AG09309 (cell line): ENCODE data around the gene ASB2.

Source experiments
- DNase-seq: peaks from one replicate; pipeline ENCODE4 v3.0.0-alpha.2; 2010; ENCODE audit warnings: low read depth
- H3K4me3 ChIP-seq: 2 replicates; pipeline ENCODE4 v1.5.1; 2011; ENCODE audit warnings: mild to moderate bottlenecking, low read depth, low read length, moderate library complexity; ENCODE audit not compliant: control insufficient read depth
- TF ChIP-seq, protein P1 (sequence below): IDR thresholded peaks from 2 replicates; pipeline ENCODE4 v1.5.1; 2011; ENCODE audit warnings: mild to moderate bottlenecking, low read depth, low read length, inconsistent platforms; ENCODE audit not compliant: insufficient read depth, control insufficient read depth; ENCODE audit errors: missing control alignments

ASB2 gene

DNA sequence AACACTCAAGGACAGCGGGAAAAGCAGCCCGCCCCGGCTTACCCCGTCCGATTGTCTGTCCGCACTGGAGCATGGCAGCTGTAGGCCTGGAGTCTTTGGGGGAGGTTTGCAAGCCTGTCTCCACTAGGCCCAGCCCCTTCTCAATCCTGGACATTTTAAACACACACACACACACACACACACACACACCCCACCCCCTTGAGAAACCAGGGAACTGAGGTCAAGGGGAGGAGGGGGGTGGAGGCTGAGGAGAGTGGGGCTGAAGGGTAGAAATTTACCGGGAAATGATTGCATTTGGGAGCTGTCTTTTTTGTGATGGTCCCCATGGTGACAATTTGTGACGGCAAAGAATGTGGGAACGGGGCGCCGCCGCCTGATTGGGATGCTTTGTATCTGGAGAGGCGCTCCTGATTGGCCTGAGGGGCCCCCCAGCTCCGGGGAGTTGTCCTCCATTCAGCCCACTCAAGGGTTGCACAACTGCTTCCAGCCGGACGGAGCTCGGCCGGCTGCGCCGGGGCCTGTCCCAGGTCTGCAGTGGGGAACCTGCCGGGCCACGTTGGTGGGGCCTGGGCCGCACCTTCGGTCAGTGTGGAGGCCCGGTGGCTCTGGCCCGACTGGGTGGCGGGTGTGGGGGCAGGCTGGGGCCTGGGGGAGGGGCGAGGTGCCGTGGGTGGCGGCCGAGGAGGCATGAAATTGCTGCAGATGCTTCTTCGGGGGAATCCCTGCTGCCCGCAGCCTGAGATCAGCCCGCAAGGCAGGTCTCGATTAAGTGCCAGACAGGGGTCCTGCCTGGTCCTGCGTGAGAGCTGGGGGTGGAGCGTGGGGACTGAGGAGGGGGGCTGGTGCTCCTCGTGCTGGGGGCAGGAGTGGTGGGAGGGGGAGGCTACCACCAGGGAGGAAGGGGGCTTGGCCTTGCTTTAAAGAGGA, 49.2 kb downstream of the ASB2 start, which contains the start of gene FAM181A:
Gene FAM181A (plus strand): TSS at position 472 of the 927 bp plus-strand sequence. CDS start 942 bp downstream, outside the sequence.
- TF ChIP-seq, protein P1, sequence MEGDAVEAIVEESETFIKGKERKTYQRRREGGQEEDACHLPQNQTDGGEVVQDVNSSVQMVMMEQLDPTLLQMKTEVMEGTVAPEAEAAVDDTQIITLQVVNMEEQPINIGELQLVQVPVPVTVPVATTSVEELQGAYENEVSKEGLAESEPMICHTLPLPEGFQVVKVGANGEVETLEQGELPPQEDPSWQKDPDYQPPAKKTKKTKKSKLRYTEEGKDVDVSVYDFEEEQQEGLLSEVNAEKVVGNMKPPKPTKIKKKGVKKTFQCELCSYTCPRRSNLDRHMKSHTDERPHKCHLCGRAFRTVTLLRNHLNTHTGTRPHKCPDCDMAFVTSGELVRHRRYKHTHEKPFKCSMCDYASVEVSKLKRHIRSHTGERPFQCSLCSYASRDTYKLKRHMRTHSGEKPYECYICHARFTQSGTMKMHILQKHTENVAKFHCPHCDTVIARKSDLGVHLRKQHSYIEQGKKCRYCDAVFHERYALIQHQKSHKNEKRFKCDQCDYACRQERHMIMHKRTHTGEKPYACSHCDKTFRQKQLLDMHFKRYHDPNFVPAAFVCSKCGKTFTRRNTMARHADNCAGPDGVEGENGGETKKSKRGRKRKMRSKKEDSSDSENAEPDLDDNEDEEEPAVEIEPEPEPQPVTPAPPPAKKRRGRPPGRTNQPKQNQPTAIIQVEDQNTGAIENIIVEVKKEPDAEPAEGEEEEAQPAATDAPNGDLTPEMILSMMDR = no peak
- DNase-seq = no peak

DNA sequence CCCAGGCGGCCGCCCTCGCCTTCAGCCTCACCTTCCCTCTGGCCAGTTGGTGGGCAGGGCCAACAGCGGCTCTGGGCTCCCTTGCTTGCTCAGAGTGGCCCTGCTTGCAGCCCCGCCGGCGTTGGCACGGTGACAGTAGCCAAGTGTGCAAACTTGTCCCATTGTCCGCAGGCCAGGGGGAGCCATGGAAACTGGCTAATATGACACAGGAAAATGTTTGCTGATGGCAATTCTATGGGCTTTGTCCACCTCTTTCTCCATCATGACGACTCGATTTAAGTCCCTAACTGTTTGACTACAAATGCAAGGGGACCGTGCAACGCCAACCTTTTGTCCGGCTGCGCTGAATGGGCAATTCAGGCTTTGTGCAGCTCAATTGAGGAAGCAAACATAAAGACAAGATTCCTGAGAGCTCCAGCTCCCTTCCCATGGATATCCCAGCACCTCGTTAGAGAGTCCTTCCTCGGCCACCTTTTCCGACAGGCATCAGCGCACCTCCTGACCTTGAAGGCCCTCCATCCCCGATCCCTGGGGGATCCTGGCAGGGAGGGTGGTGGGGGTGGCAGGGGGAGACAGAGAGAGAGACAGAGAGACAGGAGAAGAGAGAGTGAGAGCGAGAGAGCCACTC, 50.0 kb downstream of the ASB2 start:
- TF ChIP-seq, protein P1 = no peak
- H3K4me3 ChIP-seq = no peak overlapping the region
- DNase-seq = no peak

More for the DNA sequence above, 49.2 kb downstream of the ASB2 start, which contains the start of gene FAM181A:
- H3K4me3 ChIP-seq = no peak within 1 kb of the TSS

DNA sequence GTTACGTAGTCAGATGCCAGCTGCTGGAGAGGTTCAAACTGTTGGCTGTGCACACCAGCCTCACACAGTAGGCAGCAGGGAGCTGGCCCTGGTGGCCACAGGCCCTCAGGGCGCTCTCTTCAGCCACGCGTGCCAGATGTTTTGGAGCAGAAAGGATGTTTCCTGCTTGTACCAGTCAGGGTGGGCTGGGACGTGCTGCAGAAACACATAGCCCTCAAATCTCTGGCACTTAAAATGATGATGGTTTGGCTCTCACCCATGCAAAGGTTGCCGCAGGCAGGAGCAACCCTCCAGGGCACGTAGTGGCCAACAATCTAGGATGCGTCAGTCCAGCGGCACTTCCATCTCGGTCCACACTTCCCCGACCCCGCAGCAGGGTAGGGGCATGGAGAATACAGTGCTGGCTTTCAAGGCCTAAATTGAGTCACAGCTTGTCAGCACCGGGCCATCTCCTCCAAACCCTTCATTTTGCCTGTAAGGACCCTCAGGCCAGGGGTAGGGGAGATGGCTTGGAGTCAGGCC, 50.9 kb downstream of the ASB2 start:
- no peak overlapping the region for H3K4me3 ChIP-seq
- TF ChIP-seq, protein P1 = no peak
- no peak for DNase-seq

DNA sequence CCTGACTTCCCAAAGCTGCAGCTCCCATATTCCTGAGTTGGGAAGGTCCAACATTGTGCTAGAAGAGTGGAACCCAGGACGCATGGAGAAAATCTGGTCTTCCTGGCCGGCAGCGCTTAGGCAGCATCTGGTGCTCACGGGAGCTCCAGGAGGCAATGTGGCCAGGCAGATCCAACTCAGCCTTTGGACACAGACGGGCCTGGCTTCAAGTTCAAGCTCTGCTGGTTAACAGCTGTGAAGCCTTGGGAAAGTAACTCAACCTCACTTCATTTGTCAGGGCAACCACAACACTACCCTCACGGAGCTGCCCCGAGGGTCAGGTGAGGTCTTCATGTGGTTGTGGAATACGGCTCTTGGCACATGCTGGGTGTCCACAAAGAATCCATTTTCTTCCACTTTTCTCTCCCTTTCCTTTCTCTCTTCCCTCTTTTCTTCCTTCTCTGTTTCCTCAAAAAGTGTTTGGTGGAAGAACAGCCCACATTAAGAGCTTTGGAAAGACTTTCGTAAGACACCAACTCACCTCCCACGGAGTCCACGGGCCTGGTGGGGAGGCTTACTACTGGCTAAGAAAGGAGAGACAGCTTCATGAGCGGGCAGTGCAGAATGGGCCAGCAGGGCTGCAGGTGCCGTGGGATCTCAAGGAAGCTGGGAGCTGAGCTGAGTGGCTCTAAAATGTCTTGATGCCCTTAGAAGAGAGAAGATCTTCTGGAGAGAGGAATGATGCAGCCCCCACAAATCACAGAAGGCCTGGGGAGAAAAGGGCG, 51.6 kb downstream of the ASB2 start:
- no peak for DNase-seq
- TF ChIP-seq, protein P1 = no peak
- H3K4me3 ChIP-seq = no peak overlapping the region

DNA sequence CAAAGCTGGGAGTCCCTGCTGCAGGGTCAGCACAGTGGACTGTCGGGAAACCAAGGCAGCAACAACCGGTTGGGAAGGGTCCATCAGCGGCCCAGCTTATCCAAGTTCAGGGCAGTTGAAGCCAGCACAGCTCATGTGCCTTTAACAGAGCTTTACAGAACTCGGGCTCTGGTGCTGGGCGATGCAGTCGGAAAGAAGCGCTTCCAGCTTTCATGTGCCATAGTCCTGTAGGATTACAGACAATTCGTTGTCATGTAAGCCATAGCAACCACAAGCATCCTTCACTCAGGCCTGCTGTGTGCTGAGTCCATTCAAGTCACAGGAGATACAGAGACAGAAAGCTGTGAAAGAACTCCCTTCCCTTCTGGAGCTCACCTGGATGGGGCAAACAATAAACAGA, 52.7 kb downstream of the ASB2 start:
- no peak overlapping the region for H3K4me3 ChIP-seq
- TF ChIP-seq, protein P1 = no peak
- no peak for DNase-seq
